Testis (tissue), 3 donors: ENCODE measurements around the gene FTSJ3. TPM values are rescaled to one million over a fixed set of nuclear protein-coding genes. Genes with fewer than 3 reads are reported as not detected.
"Not testable (repeated sequence)": the region's sequence is repeated elsewhere in the genome, so short reads cannot be mapped to it uniquely, and the experiment has no call there.

ENCODE experiments used
- DNase-seq: peaks from one replicate; pipeline ENCODE4 v3.0.0-alpha.2; 2019
- H3K27ac ChIP-seq, 2 donors: fragments of 200-600 bp; sonication (generic); one replicate each; pipeline ENCODE4 v1.5.1; 2019
- H3K27me3 ChIP-seq: fragments of 200-600 bp; sonication (generic); one replicate; pipeline ENCODE4 v1.5.1; 2019
- H3K36me3 ChIP-seq: fragments of 200-600 bp; sonication (generic); one replicate; pipeline ENCODE4 v1.5.1; 2017; ENCODE audit warnings: low read depth; ENCODE audit errors: missing control alignments
- H3K4me1 ChIP-seq: fragments of 200-600 bp; sonication (generic); one replicate; pipeline ENCODE4 v1.5.1; 2019
- H3K4me3 ChIP-seq, 2 donors: fragments of 200-600 bp; sonication (generic); one replicate each; pipeline ENCODE4 v1.5.1; 2017 to 2019
- H3K9me3 ChIP-seq: fragments of 200-600 bp; sonication (generic); one replicate; pipeline ENCODE4 v1.5.1; 2017
- CTCF ChIP-seq, 3 experiments: fragments of 450-650 bp in 2 of 3; fragments of 200-600 bp in 1 of 3; sonication (generic) in 1 of 3; IDR thresholded peaks; one replicate each; pipeline ENCODE4 v1.5.1; 2016 to 2019; ENCODE audit warnings: antibody characterized with exemption in 3 of 3, mild to moderate bottlenecking in 2 of 3, moderate library complexity in 1 of 3
- POLR2A ChIP-seq: fragments of 450-650 bp; IDR thresholded peaks from one replicate; pipeline ENCODE4 v1.6.1; 2017; ENCODE audit warnings: antibody characterized with exemption, mild to moderate bottlenecking, moderate library complexity
- WGBS, 2 donors: methylation state at CpG; one replicate each; pipeline ENCODE4 v1.1.5; 2018; 5-methylcytosine and 5-hydroxymethylcytosine counted together
- intact Hi-C: fragments of 100-400 bp; cut with DNase I; formaldehyde crosslinking; loops from one replicate; pipeline ENCODE4 v1.15.1; 2023; ENCODE audit warnings: low total_unique reads
- polyA plus RNA-seq: library from polyadenylated mRNA; stranded (reverse); fragments of 350-450 nt; fragmentation: Illumina TruSeq; extraction: RNeasy Lipid Tissue Mini Kit (QIAGEN cat#74804); gene quantifications from one replicate; pipeline ENCODE4 v1.2.3, GENCODE V29; 2014; ENCODE audit warnings: low read depth, low replicate concordance; ENCODE audit not compliant: insufficient read depth
- total RNA-seq, 2 donors: library from RNA; depleted of rRNA; stranded (reverse); fragments of >200 nt; gene quantifications; one replicate each; pipeline ENCODE4 v1.2.3, GENCODE V29; 2016

The FTSJ3 gene
- total and polyA plus RNA-seq, 3 donors from 2014 or later: 39.9 to 59.7 (median 47.2) TPM

DNA sequence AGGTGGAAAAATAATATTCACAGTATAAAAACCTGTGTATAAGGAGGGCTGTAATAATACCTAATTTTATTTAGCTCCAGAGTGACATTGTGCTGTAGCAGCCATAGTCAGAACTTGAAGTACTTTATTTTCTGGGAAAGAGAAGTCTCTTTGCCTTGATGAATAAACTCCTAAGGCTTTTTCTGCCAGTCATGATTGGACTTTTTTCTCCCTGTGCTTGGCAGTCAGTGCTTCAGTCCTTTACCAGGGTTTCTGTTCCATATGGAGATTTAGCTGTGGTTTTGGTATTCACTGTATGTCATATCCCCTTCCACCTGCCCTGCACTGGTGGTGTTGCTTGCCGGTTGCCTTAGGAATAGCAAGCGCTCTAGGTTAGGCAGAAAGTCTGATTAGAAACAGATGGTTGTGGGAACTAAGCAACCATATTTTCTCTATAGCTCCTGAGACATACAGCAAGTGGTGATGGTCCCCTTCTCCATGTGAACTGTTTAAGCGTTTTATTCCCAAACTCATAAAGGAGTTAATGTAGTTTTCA lies 28.8 kb downstream of the FTSJ3 start:
- no peak overlapping the region for H3K4me3 ChIP-seq
- H3K36me3 ChIP-seq: no peaks in the 10 kb centered on the region
- H3K9me3 ChIP-seq: no peaks in the 10 kb centered on the region
- H3K27me3 ChIP-seq: no peaks in the 10 kb centered on the region
- no peak overlapping the region for H3K27ac ChIP-seq
- intact Hi-C loops: no loop called here
- no peak for DNase-seq
- 92 to 96% methylated on average over 3 of the region's 3 CpGs for WGBS, 2 donors
- TF ChIP-seq POLR2A: no peak
- TF ChIP-seq CTCF (IDR thresholded peaks at IDR 0.05): no peak
- no peaks in the 10 kb centered on the region for H3K4me1 ChIP-seq

DNA sequence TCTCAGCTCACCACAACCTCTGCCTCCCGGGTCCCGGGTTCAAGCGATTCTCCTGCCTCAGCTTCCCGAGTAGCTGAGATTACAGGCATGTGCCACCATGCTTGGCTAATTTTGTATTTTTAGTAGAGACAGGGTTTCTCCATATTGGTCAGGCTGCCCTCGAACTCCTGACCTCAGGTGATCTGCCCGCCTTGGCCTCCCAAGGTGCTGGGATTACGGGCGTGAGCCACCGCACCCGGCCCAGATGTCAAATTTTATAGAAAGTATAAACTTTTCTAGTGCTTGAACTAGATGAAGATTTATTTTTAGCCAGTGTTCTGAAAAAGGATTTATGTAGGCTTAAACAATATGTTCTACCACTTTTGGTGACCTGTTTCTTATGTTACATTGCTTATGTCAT lies 31.1 kb downstream of the FTSJ3 start:
- H3K27ac ChIP-seq, DNase-seq, intact Hi-C loops, H3K27me3 ChIP-seq, H3K36me3 ChIP-seq, H3K4me1 ChIP-seq, H3K4me3 ChIP-seq, H3K9me3 ChIP-seq: not testable (repeated sequence)
- 91 to 95% methylated on average over 10 of the region's 10 CpGs for WGBS, 2 donors

GRCh38 chr17:63792055-63792729 lies 35.3 kb downstream of the FTSJ3 start:
- Histone ChIP-seq H3K4me3 (no peak overlapping the region), H3K36me3 (no peaks in the 10 kb centered on the region), H3K9me3 (no peaks in the 10 kb centered on the region), H3K4me1 (no peaks in the 10 kb centered on the region), H3K27me3 (no peaks in the 10 kb centered on the region), H3K27ac (no peak overlapping the region)
- whole genome bisulfite sequencing, 2 donors: 89 to 91% methylated on average over 3 of the region's 3 CpGs
- intact Hi-C loops: no loop called here
- no peak for DNase-seq
- TF ChIP-seq POLR2A (no peak), CTCF (IDR thresholded peaks at IDR 0.05) (no peak)

- no peak for DNase-seq
- Histone ChIP-seq H3K27me3 (no peaks in the 10 kb centered on the region), H3K4me1 (no peaks in the 10 kb centered on the region), H3K27ac (no peak overlapping the region), H3K36me3 (no peaks in the 10 kb centered on the region), H3K9me3 (no peaks in the 10 kb centered on the region), H3K4me3 (no peak overlapping the region)
- intact Hi-C loops: no loop called here
- TF ChIP-seq CTCF (IDR thresholded peaks at IDR 0.05): no peak
- 85 to 92% methylated on average over 6 of the region's 6 CpGs for WGBS, 2 donors
These were observed 37.4 kb downstream of the FTSJ3 start for GRCh38 chr17:63790057-63790456.

DNA sequence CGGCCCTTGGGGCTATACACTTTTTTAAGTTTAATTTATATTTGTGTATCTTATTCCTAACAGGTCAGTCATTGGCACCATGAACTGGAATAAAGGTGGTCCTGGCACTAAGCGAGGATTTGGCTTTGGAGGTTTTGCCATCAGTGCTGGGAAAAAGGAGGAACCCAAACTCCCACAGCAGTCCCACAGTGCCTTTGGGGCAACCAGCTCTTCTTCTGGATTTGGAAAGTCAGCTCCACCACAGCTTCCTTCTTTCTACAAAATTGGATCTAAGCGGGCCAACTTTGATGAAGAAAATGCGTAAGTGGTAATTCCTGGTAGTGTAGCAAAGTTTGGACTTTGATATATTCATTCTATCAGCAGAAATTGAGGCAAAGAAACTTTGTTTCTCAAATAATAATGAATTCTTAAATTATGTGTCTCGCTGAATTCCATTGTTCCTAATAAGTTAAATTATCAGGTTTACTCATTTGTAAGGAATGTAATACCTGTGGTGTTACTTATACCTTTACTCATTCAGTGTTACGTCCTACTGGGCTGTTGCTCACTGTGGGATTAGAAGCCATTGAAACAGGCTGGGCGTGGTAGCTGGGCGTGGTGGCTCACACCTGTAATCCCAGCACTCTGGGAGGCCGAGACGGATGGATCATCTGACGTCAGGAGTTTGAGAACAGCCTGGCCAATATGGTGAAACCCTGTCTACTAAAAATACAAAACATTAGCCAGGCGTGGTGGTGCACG lies 40.3 kb downstream of the FTSJ3 start:
- TF ChIP-seq CTCF (IDR thresholded peaks at IDR 0.05) (no peak), POLR2A (no peak)
- intact Hi-C loops: no loop called here
- DNase-seq: no peak
- Histone ChIP-seq H3K4me3 (no peak overlapping the region), H3K36me3 (no peaks in the 10 kb centered on the region), H3K27ac (no peak overlapping the region), H3K9me3 (no peaks in the 10 kb centered on the region), H3K4me1 (no peaks in the 10 kb centered on the region), H3K27me3 (no peaks in the 10 kb centered on the region)
- WGBS, 2 donors: 90 to 94% methylated on average over 13 of the region's 13 CpGs
